GM12801 (cell line): ENCODE data around the gene KATNA1.

Experiments
- TF ChIP-seq, protein P1 (sequence below): IDR thresholded peaks from one replicate; pipeline ENCODE4 v1.5.1; 2011; ENCODE audit warnings: control low read depth; ENCODE audit not compliant: insufficient read length; ENCODE audit errors: extremely low read depth

Gene KATNA1

DNA sequence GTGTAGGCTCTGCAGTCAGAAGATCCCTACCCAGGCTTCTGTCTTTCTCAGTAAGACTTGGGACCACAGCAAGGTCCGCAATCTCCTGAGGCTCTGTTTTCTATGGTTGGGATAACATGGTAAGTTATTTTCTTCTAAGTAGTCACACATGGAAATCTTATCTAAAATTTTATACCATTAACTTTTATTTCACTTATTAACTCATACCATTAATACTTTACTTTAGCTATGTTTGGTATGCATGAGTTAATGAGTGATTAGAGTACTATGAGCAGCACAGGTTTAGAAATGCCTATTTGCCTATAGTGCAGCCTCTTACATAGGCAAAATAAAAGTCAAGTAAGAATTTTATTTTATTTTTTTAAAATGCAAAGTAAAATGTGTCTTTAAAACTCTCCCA is 55.1 kb downstream of the KATNA1 start:
- TF ChIP-seq, protein P1, sequence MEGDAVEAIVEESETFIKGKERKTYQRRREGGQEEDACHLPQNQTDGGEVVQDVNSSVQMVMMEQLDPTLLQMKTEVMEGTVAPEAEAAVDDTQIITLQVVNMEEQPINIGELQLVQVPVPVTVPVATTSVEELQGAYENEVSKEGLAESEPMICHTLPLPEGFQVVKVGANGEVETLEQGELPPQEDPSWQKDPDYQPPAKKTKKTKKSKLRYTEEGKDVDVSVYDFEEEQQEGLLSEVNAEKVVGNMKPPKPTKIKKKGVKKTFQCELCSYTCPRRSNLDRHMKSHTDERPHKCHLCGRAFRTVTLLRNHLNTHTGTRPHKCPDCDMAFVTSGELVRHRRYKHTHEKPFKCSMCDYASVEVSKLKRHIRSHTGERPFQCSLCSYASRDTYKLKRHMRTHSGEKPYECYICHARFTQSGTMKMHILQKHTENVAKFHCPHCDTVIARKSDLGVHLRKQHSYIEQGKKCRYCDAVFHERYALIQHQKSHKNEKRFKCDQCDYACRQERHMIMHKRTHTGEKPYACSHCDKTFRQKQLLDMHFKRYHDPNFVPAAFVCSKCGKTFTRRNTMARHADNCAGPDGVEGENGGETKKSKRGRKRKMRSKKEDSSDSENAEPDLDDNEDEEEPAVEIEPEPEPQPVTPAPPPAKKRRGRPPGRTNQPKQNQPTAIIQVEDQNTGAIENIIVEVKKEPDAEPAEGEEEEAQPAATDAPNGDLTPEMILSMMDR = no peak

DNA sequence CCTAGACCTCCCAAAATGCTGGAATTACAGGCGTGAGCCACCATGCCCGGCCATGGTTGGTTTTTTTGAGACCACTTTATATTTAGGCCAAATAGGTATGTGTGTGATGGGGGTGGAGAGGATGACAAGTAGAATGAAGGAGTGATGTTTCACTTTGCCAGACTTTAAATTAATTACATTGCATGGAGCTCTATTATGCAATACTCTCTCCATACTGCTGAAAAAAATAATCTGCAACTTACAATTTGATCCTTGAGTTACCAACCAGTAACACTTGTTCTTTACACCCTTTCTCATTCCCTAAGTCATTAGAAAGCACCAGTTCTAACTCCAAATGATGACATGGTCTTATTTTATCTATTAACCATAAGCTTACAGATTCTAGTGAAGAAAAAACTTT is 55.5 kb downstream of the KATNA1 start:
- TF ChIP-seq, protein P1 = no peak

GRCh38 chr6:149586149-149586548 is 62.4 kb downstream of the KATNA1 start:
- TF ChIP-seq, protein P1 = no peak

- TF ChIP-seq, protein P1 = no peak
These were observed 67.2 kb downstream of the KATNA1 start for GRCh38 chr6:149581349-149581748.

DNA sequence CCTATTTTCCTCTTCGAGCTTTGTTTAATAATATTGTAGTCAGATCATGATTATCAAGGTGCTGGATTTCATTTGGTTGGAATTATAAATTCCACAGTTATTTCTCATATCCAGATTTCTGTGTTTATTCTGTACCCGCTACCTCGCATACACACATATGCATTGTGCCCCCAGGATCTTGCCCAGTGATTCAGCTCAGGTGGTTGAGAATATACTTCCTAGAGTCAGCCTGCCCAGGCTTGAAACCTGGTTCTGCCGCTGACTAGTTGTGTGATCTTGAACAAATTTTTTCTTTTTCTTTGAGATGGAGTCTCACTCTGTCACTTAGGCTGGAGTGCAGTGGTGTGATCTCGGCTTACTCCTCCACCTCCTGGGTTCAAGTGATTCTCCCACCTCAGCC is 67.6 kb downstream of the KATNA1 start:
- TF ChIP-seq, protein P1 = no peak

DNA sequence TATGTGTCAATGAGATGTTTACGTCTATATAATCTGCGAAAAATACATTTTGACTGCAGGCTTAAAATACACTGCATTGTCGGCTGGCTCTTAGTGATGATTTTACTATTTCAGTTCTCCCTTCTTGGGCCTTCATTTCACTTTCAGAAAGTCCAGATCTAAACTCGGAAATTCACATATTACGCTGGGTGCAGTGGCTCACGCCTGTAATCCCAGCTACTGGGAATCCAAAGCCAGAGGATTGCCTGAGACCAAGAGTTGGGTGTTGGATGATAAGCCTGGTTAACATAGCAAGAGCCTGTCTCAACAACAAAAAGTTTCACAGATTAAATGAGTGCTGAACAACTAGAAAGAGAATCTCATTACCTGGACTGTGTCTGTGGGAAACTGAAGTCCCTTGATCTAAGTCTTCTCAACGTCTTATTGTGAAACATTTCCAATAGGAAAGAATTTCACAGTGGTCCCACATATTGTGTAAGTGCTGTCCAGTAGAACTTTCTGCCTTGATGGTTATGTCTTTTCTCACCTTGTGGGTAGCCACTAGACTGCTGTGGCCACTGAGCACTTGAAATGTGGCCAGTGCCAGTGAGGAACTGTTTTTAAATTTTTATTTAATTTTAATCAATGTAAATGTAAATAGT is 80.4 kb downstream of the KATNA1 start:
- TF ChIP-seq, protein P1 = no peak

GRCh38 chr6:149567194-149567586 is 81.3 kb downstream of the KATNA1 start:
- TF ChIP-seq, protein P1 = no peak
